MM.1S (cell line): Measurements from ENCODE around the gene PARD3.

ENCODE experiments used
- CTCF ChIP-seq: fragments of 300-600 bp; sonication (generic); IDR thresholded peaks from 2 replicates; pipeline ENCODE4 v1.5.1; 2016; ENCODE audit warnings: antibody characterized with exemption, low read length, mixed read lengths
- EZH2 ChIP-seq: fragments of 300-600 bp; sonication (generic); optimal IDR thresholded peaks from 2 replicates; pipeline ENCODE3; 2017; ENCODE audit warnings: low read depth, mild to moderate bottlenecking, antibody characterized with exemption, low read length, mixed read lengths
- EZH2phosphoT487 ChIP-seq: fragments of 300-600 bp; sonication (generic); IDR thresholded peaks from 2 replicates; pipeline ENCODE4 v1.6.1; 2018; ENCODE audit warnings: antibody characterized with exemption, low read length

GRCh38 chr10:34078017-34078744, 736.9 kb downstream of the PARD3 start:
- no peak for TF ChIP-seq CTCF
- TF ChIP-seq EZH2phosphoT487, result no peak
- no peak for TF ChIP-seq EZH2
